Mucosa of descending colon (tissue), 3 donors: ENCODE results near the gene PYDC1. TPM values are rescaled to one million over a fixed set of nuclear protein-coding genes. Genes with fewer than 3 reads are reported as not detected.
"Not testable (repeated sequence)": the region's sequence is repeated elsewhere in the genome, so short reads cannot be mapped to it uniquely, and the experiment has no call there.

ENCODE experiments used
- ATAC-seq: fragments of 200-7000 bp; cut with Tn5 transposase; one replicate; pipeline ENCODE4 v1.9.1; 2020; ENCODE audit warnings: mild to moderate bottlenecking, moderate library complexity
- DNase-seq, 3 donors: peaks; one replicate each; pipeline ENCODE4 v3.0.0-alpha.2; 2020
- H3K36me3 ChIP-seq: fragments of 200-600 bp; one replicate; pipeline ENCODE4 v1.8.0; 2021; ENCODE audit warnings: low read depth, mild to moderate bottlenecking
- H3K4me1 ChIP-seq: fragments of 200-600 bp; one replicate; pipeline ENCODE4 v1.8.0; 2021; ENCODE audit warnings: low read depth, mild to moderate bottlenecking
- H3K4me3 ChIP-seq: fragments of 200-600 bp; one replicate; pipeline ENCODE4 v1.8.0; 2021; ENCODE audit warnings: mild to moderate bottlenecking
- H3K9me3 ChIP-seq: fragments of 200-600 bp; one replicate; pipeline ENCODE4 v1.8.0; 2021; ENCODE audit warnings: mild to moderate bottlenecking
- intact Hi-C, 2 donors: fragments of 100-400 bp; cut with DNase I in 1 of 2; cut with micrococcal nuclease in 1 of 2; formaldehyde crosslinking; loops; one replicate each; pipeline versions ENCODE4 v1.11.0 to v1.11.1; 2022; cut with DNase I, micrococcal nuclease
- total RNA-seq, 3 donors: library from RNA; stranded (reverse); fragmentation: NEBNext Ultra II Directional in 2 of 3; extraction: Animal tissue kit (Norgen Biotek cat#: 25700) in 2 of 3; gene quantifications; one replicate each; pipeline versions ENCODE4 v1.2.1 to v1.2.4, GENCODE V29; 2021 to 2023
- TF ChIP-seq, protein P1 (sequence below): fragments of 200-600 bp; IDR thresholded peaks from one replicate; pipeline ENCODE4 v1.8.0; 2022; ENCODE audit warnings: antibody characterized with exemption, mild to moderate bottlenecking
- donor health status: DM: no; HTN: no; CAD: no; lungs with moderate emphysema.
- donor health status: DM: no; HTN: no; CAD: no.
- donor health status: DM: no; HTN: yes; CAD: no.

PYDC1 gene
- total RNA-seq, 3 donors from 2014 or later, result not detected

DNA sequence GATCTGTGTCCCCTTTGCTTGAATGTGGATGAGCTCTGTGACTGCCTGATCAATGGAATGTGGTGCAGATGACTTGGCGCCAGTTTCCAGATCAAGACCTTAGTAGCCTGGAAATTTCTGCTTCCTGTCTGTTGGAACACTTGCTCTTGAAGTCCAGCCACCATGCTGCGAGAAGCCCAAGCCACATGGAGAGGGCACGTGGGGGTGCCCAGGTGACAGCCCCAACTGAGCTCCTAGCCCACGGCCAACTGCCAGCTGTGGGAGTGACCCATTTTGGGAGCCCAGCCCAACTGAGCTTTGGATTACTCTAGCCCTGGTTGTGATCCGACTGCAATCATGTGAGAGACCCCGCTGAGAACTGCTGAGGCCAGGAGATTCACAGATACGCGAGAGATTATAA, 39.5 kb upstream of the PYDC1 start:
- H3K4me1 ChIP-seq, result no peaks in the 10 kb centered on the region
- no peak overlapping the region for H3K4me3 ChIP-seq
- TF ChIP-seq, protein P1, sequence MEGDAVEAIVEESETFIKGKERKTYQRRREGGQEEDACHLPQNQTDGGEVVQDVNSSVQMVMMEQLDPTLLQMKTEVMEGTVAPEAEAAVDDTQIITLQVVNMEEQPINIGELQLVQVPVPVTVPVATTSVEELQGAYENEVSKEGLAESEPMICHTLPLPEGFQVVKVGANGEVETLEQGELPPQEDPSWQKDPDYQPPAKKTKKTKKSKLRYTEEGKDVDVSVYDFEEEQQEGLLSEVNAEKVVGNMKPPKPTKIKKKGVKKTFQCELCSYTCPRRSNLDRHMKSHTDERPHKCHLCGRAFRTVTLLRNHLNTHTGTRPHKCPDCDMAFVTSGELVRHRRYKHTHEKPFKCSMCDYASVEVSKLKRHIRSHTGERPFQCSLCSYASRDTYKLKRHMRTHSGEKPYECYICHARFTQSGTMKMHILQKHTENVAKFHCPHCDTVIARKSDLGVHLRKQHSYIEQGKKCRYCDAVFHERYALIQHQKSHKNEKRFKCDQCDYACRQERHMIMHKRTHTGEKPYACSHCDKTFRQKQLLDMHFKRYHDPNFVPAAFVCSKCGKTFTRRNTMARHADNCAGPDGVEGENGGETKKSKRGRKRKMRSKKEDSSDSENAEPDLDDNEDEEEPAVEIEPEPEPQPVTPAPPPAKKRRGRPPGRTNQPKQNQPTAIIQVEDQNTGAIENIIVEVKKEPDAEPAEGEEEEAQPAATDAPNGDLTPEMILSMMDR, result no peak
- intact Hi-C loops, result no loop called here
- DNase-seq (no peak), ATAC-seq (no peak)
- no peaks in the 10 kb centered on the region for H3K9me3 ChIP-seq
- H3K36me3 ChIP-seq, result no peaks in the 10 kb centered on the region

DNA sequence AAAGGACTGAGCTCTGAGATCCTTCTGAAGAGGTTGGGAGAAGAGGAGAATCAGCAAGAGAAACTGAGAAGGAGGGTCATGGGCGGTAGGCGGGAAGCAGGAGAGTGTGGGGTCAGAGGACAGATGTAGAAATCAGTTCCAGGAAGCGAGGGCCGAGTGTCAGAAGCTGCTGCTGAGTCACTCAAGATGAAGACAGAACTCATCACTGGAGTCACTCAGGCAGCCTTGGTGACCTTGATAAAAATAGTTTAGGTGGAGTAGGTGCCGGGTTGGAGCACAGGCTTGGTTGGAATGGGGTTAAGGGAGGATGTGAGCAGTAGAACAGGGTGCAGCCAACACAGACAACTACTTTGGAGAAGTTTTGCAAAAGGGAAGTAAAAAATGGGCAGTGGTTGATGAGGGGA, 36.7 kb upstream of the PYDC1 start:
- DNase-seq, result peak in 1 of 3 donors; percentile 13
- Histone ChIP-seq H3K9me3 (no peaks in the 10 kb centered on the region), H3K4me1 (no peaks in the 10 kb centered on the region), H3K36me3 (no peaks in the 10 kb centered on the region), H3K4me3 (no peak overlapping the region)
- TF ChIP-seq, protein P1, result no peak
- intact Hi-C loops, result no loop called here
- ATAC-seq, result peak; percentile 66

DNA sequence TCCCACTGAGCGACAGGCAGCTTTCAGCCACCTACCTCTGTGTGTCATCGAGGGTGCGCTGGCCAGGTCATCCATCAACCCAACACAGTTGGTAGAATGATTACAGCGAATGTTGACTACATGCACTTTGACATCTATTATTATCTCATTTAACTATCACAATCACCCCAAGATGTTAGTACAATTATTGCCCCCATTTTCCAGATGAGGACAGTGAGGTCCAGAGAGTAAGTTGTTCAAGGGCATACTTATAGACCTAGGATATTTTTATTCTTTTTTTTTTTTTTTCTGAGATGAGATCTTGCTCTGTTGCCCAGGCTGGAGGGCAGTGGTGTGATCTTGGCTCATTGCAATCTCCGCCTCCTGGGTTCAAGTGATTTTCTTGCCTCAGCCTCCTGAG, 34.5 kb upstream of the PYDC1 start:
- TF ChIP-seq, protein P1, result no peak

DNA sequence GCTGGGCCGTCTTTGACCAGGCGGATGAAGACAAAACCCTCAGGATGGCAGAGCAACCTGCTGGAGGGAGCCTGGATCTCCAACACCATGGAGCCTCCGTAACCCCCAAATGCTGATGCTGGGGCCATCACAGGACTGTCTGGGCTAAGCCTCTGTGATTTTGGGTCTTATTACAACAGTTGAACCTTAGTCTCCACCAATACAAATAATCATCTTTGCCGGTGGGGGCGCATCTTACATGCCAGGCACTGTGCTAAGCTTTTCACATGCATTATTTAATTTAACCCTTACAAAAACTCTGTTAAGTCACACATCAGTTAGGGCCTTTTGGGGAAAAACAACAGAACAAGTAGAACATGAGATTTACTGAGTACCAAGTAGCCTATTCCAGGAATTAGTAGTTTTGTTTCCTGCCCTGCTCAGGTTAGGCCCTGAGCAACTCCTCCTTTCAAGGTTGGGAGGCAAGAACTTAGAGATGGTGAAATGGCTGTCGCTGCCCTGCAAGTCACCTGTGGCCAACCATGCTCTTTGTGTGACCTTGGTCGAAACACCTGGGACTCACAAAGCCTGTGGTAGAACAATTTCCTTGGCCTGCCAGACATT, 33.9 kb upstream of the PYDC1 start:
- ATAC-seq, result no peak
- no peak for DNase-seq
- Histone ChIP-seq H3K36me3 (no peaks in the 10 kb centered on the region), H3K4me1 (no peaks in the 10 kb centered on the region), H3K9me3 (no peaks in the 10 kb centered on the region), H3K4me3 (no peak overlapping the region)
- intact Hi-C loops, result no loop called here
- TF ChIP-seq, protein P1, result no peak

More for the DNA sequence above, 34.5 kb upstream of the PYDC1 start:
- DNase-seq (no peak), ATAC-seq (no peak)
- no peak overlapping the region for H3K4me3 ChIP-seq
- intact Hi-C loops, result no loop called here
- H3K36me3 ChIP-seq, result no peaks in the 10 kb centered on the region
- H3K9me3 ChIP-seq, result no peaks in the 10 kb centered on the region
- no peaks in the 10 kb centered on the region for H3K4me1 ChIP-seq

DNA sequence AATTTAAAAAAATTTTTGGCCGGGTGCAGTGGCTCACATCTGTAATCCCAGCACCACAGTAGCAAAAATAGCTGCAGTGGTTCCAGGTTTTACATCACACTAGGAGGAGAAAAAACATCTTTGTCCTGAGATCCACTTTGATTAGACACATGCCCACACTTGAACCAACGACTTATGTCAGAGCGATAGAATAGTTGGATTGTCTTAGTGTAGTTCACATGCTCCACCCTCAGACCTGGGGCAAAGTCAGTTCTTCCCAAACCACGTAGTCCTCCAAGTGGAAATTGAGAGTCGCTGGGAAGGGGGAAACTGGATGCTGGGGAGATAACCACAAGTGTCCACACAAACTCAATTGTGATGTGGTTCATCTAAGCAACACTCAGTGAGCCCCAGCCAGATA, 31.4 kb upstream of the PYDC1 start:
- H3K9me3 ChIP-seq, result no peaks in the 10 kb centered on the region
- TF ChIP-seq, protein P1, result no peak
- no peak for ATAC-seq
- no peak for DNase-seq
- H3K36me3 ChIP-seq, result no peaks in the 10 kb centered on the region
- intact Hi-C loops, result no loop called here
- no peaks in the 10 kb centered on the region for H3K4me1 ChIP-seq
- H3K4me3 ChIP-seq, result no peak overlapping the region

DNA sequence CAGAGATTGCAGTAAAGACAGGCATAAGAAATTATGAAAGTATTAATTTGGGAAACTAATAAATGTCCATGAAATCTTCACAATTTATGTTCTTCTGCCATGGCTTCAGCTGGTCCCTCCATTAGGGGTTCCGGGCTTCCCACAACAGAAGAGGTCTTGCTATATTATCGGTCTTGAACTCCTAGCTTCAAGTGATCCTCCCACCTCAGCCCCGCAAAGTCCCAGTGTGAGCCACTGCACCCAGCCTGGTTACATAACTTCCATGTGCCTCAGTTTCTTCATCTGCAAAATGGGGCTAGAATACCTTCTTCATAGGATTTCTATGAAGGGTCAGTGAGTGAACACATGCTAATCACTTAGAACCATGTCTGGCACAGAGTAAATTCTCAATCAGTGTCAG, 29.4 kb upstream of the PYDC1 start:
- intact Hi-C loops, result no loop called here
- ATAC-seq, result no peak
- no peak for DNase-seq

DNA sequence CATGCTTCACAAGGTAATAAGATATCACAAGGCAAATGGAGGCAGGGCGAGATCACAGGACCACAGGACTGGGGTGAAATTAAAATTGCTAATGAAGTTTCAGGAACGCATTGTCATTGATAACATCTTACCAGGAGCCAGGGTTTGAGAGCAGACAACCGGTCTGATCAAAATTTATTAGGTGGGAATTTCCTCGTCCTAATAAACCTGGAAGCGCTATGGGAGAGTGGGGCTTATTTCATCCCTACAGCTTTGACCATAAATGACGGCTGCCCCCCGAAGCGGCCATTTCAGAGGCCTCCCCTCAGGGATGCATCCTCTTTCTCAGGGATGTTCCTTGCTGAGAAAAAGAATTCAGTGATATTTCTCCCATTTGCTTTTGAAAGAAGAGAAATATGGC, 28.7 kb upstream of the PYDC1 start:
- H3K36me3 ChIP-seq, H3K4me3 ChIP-seq, H3K4me1 ChIP-seq, H3K9me3 ChIP-seq, ATAC-seq, DNase-seq, intact Hi-C loops: not testable (repeated sequence)

More for the DNA sequence above, 29.4 kb upstream of the PYDC1 start:
- Histone ChIP-seq H3K4me3 (no peak overlapping the region), H3K36me3 (no peaks in the 10 kb centered on the region), H3K9me3 (no peaks in the 10 kb centered on the region), H3K4me1 (no peaks in the 10 kb centered on the region)
- TF ChIP-seq, protein P1, result no peak
